ENCODE measurements around the gene GPR12.

GPR12 gene

DNA sequence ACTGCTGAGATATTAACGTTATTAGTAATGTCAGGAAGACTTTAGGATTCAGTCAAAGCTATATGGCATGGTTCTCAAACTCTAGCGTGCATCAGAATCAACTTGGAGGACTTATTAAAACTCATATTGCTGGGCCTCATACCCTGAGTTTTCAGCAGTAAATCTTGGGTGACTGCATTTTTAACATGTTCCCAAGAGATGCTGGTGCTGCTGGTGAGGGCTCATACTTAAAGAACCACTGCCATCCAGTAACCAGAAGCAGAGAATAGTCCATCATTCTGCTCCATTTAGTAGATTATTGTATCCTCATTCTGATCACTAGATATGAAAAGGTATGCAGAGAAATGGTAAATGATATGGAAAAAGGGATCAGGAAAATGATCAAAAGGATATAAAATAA, 7.9 kb downstream of the GPR12 start:
- Histone ChIP-seq H2AFZ (ENCODE audit: low read depth, low read length) (no peak overlapping the region), H2AK5ac (ENCODE audit: low read length, severe bottlenecking) (no peak overlapping the region), H3K4me2 (ENCODE audit: low read length, poor library complexity, severe bottlenecking) (no peak overlapping the region), H4K8ac (ENCODE audit: low read length) (no peak overlapping the region), H2BK12ac (ENCODE audit: low read length in 2 of 2) (no peak overlapping the region), H3K9me3 (ENCODE audit: control insufficient read depth, low read length) (no peaks in the 10 kb centered on the region), H3K23ac (ENCODE audit: low read length in 2 of 2) (no peak overlapping the region), H3K27me3 (ENCODE audit: control insufficient read depth in 1 of 2, insufficient read depth in 1 of 2, low read length in 2 of 2) (peaks cover 9 to 41% of the 10 kb centered on the region in 2 experiments), H3K27ac (ENCODE audit: low read length, poor library complexity, severe bottlenecking) (no peak overlapping the region), H3K36me3 (ENCODE audit: control insufficient read depth in 1 of 2, insufficient read depth in 2 of 2, low read depth in 1 of 2, low read length in 2 of 2) (no peaks in the 10 kb centered on the region), H3K4me1 (ENCODE audit: control insufficient read depth, insufficient read depth, low read depth, low read length) (no peaks in the 10 kb centered on the region), H3K4ac (ENCODE audit: low read depth in 1 of 2, low read length in 2 of 2) (no peak overlapping the region), H2BK5ac (ENCODE audit: low read depth, low read length, poor library complexity, severe bottlenecking) (no peak overlapping the region), H3K9ac (ENCODE audit: low read length) (no peak overlapping the region), H2BK15ac (ENCODE audit: low read depth, poor library complexity, severe bottlenecking) (no peak overlapping the region), H3K79me1 (replicated peaks; ENCODE audit: low read length, poor library complexity, severe bottlenecking) (no peaks in the 10 kb centered on the region), H3K4me3 (ENCODE audit: insufficient read depth in 1 of 2, low read depth in 1 of 2, low read length in 2 of 2) (no peak overlapping the region), H3K18ac (ENCODE audit: low read depth in 1 of 2, low read length in 2 of 2) (no peak overlapping the region), H3K14ac (ENCODE audit: low read length in 2 of 2) (no peak overlapping the region), H4K91ac (ENCODE audit: low read length) (no peak overlapping the region), H2BK120ac (ENCODE audit: low read depth, low read length) (no peak overlapping the region)
- DNase-seq: no peak
- WGBS: 67% methylated on average over 2 of the region's 2 CpGs

DNA sequence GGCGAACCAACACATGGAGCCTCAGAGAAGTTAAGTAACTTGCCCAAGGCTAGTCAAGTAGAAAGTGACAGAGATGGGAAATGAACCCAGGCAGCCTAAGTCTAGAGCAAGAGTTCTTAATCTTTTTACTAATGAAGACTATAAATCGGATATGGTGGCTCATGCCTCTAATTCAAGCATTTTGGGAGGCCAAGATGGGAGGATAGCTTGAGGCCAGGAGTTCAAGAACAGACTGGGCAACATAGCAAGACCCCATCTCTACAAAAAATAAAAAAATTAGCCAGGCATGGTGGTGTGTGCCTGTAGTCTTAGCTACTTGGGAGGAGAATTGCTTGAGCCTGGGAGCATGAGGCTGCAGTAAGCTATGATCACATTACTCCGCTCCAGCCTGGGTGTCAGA, 10.7 kb downstream of the GPR12 start:
- Histone ChIP-seq H4K8ac (ENCODE audit: low read length) (no peak overlapping the region), H3K9ac (ENCODE audit: low read length) (no peak overlapping the region), H3K18ac (ENCODE audit: low read depth in 1 of 2, low read length in 2 of 2) (no peak overlapping the region), H3K27ac (ENCODE audit: low read length, poor library complexity, severe bottlenecking) (no peak overlapping the region), H3K79me1 (replicated peaks; ENCODE audit: low read length, poor library complexity, severe bottlenecking) (no peaks in the 10 kb centered on the region), H2BK15ac (ENCODE audit: low read depth, poor library complexity, severe bottlenecking) (no peak overlapping the region), H2AFZ (ENCODE audit: low read depth, low read length) (no peak overlapping the region), H3K4me1 (ENCODE audit: control insufficient read depth, insufficient read depth, low read depth, low read length) (peaks cover 1% of the 10 kb centered on the region), H3K14ac (ENCODE audit: low read length in 2 of 2) (no peak overlapping the region), H4K91ac (ENCODE audit: low read length) (no peak overlapping the region), H2BK12ac (ENCODE audit: low read length in 2 of 2) (no peak overlapping the region), H3K4me2 (ENCODE audit: low read length, poor library complexity, severe bottlenecking) (no peak overlapping the region), H3K23ac (ENCODE audit: low read length in 2 of 2) (no peak overlapping the region), H3K4ac (ENCODE audit: low read depth in 1 of 2, low read length in 2 of 2) (no peak overlapping the region), H3K27me3 (ENCODE audit: control insufficient read depth in 1 of 2, insufficient read depth in 1 of 2, low read length in 2 of 2) (peaks cover 14 to 32% of the 10 kb centered on the region in 2 experiments), H2AK5ac (ENCODE audit: low read length, severe bottlenecking) (no peak overlapping the region), H2BK5ac (ENCODE audit: low read depth, low read length, poor library complexity, severe bottlenecking) (no peak overlapping the region), H2BK120ac (ENCODE audit: low read depth, low read length) (no peak overlapping the region), H3K4me3 (ENCODE audit: insufficient read depth in 1 of 2, low read depth in 1 of 2, low read length in 2 of 2) (no peak overlapping the region), H3K9me3 (ENCODE audit: control insufficient read depth, low read length) (no peaks in the 10 kb centered on the region), H3K36me3 (ENCODE audit: control insufficient read depth in 1 of 2, insufficient read depth in 2 of 2, low read depth in 1 of 2, low read length in 2 of 2) (no peaks in the 10 kb centered on the region)
- 98% methylated on average over 2 of the region's 3 CpGs for WGBS
- no peak for DNase-seq

DNA sequence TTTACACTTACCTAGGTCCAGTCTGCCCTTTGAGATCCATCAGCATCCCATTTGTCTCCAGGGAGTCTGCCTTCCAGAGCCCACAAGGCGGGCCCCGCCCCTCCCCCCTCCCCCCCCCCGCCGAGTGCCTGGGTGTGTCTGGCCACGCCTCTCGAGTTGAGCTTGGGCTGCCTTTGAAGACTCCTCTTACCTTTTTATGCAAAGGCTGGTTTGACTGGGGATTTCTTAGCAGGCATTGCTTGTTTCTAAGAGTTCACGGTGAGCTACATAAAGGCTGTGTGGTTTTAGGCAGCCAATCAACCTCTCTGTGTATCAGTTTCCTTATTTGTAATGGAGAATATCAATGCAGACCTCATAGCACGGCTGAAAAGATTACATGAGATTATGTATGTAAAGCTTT, 11.3 kb downstream of the GPR12 start:
- Histone ChIP-seq H3K23ac (ENCODE audit: low read length in 2 of 2) (no peak overlapping the region), H3K9me3 (ENCODE audit: control insufficient read depth, low read length) (no peaks in the 10 kb centered on the region), H2BK120ac (ENCODE audit: low read depth, low read length) (no peak overlapping the region), H4K8ac (ENCODE audit: low read length) (no peak overlapping the region), H3K4me1 (ENCODE audit: control insufficient read depth, insufficient read depth, low read depth, low read length) (peaks cover 1% of the 10 kb centered on the region), H2AK5ac (ENCODE audit: low read length, severe bottlenecking) (no peak overlapping the region), H4K91ac (ENCODE audit: low read length) (no peak overlapping the region), H3K9ac (ENCODE audit: low read length) (no peak overlapping the region), H2BK5ac (ENCODE audit: low read depth, low read length, poor library complexity, severe bottlenecking) (no peak overlapping the region), H3K18ac (ENCODE audit: low read depth in 1 of 2, low read length in 2 of 2) (no peak overlapping the region), H3K4me2 (ENCODE audit: low read length, poor library complexity, severe bottlenecking) (no peak overlapping the region), H2AFZ (ENCODE audit: low read depth, low read length) (no peak overlapping the region), H3K79me1 (replicated peaks; ENCODE audit: low read length, poor library complexity, severe bottlenecking) (no peaks in the 10 kb centered on the region), H2BK15ac (ENCODE audit: low read depth, poor library complexity, severe bottlenecking) (no peak overlapping the region), H3K27me3 (ENCODE audit: control insufficient read depth in 1 of 2, insufficient read depth in 1 of 2, low read length in 2 of 2) (peaks cover 20 to 38% of the 10 kb centered on the region in 2 experiments), H2BK12ac (ENCODE audit: low read length in 2 of 2) (no peak overlapping the region), H3K4me3 (ENCODE audit: insufficient read depth in 1 of 2, low read depth in 1 of 2, low read length in 2 of 2) (no peak overlapping the region), H3K27ac (ENCODE audit: low read length, poor library complexity, severe bottlenecking) (no peak overlapping the region), H3K4ac (ENCODE audit: low read depth in 1 of 2, low read length in 2 of 2) (no peak overlapping the region), H3K14ac (ENCODE audit: low read length in 2 of 2) (no peak overlapping the region), H3K36me3 (ENCODE audit: control insufficient read depth in 1 of 2, insufficient read depth in 2 of 2, low read depth in 1 of 2, low read length in 2 of 2) (no peaks in the 10 kb centered on the region)
- 13% methylated on average over 2 of the region's 8 CpGs for WGBS
- no peak for DNase-seq

DNA sequence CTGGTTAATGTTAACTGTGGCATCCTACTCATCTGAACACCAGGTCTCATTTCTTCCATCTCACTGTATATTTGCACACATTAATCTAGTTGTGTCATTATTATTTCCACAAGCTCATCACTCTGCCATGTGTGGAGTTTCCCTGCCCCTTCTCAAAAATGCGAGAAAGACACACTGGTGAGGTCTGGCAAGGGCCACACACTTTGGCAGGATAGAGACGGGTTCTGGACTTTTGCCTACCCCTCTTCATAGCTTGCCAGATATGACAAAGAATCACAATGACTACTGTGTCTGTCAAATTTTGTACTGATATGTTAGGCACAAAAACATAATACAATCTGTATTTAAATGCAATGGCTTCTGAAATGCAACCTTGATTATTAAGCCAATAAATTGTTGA, 12.9 kb downstream of the GPR12 start:
- Histone ChIP-seq H3K9ac (ENCODE audit: low read length) (no peak overlapping the region), H2BK5ac (ENCODE audit: low read depth, low read length, poor library complexity, severe bottlenecking) (no peak overlapping the region), H3K36me3 (ENCODE audit: control insufficient read depth in 1 of 2, insufficient read depth in 2 of 2, low read depth in 1 of 2, low read length in 2 of 2) (no peaks in the 10 kb centered on the region), H3K4me1 (ENCODE audit: control insufficient read depth, insufficient read depth, low read depth, low read length) (peaks cover 1% of the 10 kb centered on the region), H3K27me3 (ENCODE audit: control insufficient read depth in 1 of 2, insufficient read depth in 1 of 2, low read length in 2 of 2) (peaks cover 30 to 54% of the 10 kb centered on the region in 2 experiments), H3K9me3 (ENCODE audit: control insufficient read depth, low read length) (no peaks in the 10 kb centered on the region), H3K18ac (ENCODE audit: low read depth in 1 of 2, low read length in 2 of 2) (no peak overlapping the region), H2BK120ac (ENCODE audit: low read depth, low read length) (no peak overlapping the region), H2BK15ac (ENCODE audit: low read depth, poor library complexity, severe bottlenecking) (no peak overlapping the region), H2BK12ac (ENCODE audit: low read length in 2 of 2) (no peak overlapping the region), H3K27ac (ENCODE audit: low read length, poor library complexity, severe bottlenecking) (no peak overlapping the region), H3K23ac (ENCODE audit: low read length in 2 of 2) (no peak overlapping the region), H3K4me2 (ENCODE audit: low read length, poor library complexity, severe bottlenecking) (no peak overlapping the region), H2AFZ (ENCODE audit: low read depth, low read length) (no peak overlapping the region), H3K79me1 (replicated peaks; ENCODE audit: low read length, poor library complexity, severe bottlenecking) (no peaks in the 10 kb centered on the region), H3K4me3 (ENCODE audit: insufficient read depth in 1 of 2, low read depth in 1 of 2, low read length in 2 of 2) (no peak overlapping the region), H4K8ac (ENCODE audit: low read length) (no peak overlapping the region), H3K4ac (ENCODE audit: low read depth in 1 of 2, low read length in 2 of 2) (no peak overlapping the region), H2AK5ac (ENCODE audit: low read length, severe bottlenecking) (no peak overlapping the region), H3K14ac (ENCODE audit: low read length in 2 of 2) (no peak overlapping the region), H4K91ac (ENCODE audit: low read length) (no peak overlapping the region)
- no peak for DNase-seq
- WGBS: 60% methylated on average over 2 of the region's 2 CpGs
